GM12891 (cell line): ENCODE results near the gene ITGA2B.
"Not testable (repeated sequence)": the region's sequence is repeated elsewhere in the genome, so short reads cannot be mapped to it uniquely, and the experiment has no call there.

Experiments
- DNase-seq: peaks from one replicate; pipeline ENCODE4 v3.0.0; 2011; ENCODE audit warnings: low spot score; ENCODE audit not compliant: insufficient read length
- FAIRE-seq: peaks from 2 replicates; lab custom pipeline; 2011; peaks lifted over from hg19 to GRCh38; lab: Jason Lieb, UNC
- PAX5 ChIP-seq: IDR thresholded peaks from 2 replicates; pipeline ENCODE4 v1.6.1; 2011; ENCODE audit warnings: low read length, moderate library complexity, mild to moderate bottlenecking; ENCODE audit not compliant: insufficient read depth, severe bottlenecking
- POLR2A ChIP-seq: IDR thresholded peaks from 2 replicates; pipeline ENCODE4 v1.6.1; 2011; ENCODE audit warnings: low read depth, low read length, control low read depth
- POLR2AphosphoS5 ChIP-seq: IDR thresholded peaks from 2 replicates; pipeline ENCODE4 v1.6.1; 2011; ENCODE audit warnings: low read depth, low read length, control low read depth
- POU2F2 ChIP-seq: IDR thresholded peaks from 2 replicates; pipeline ENCODE4 v1.6.1; 2011; ENCODE audit warnings: low read depth, mild to moderate bottlenecking, control low read depth, low read length, moderate library complexity
- SPI1 ChIP-seq: IDR thresholded peaks from 2 replicates; pipeline ENCODE4 v1.6.1; 2011; ENCODE audit warnings: low read depth, low read length, control low read depth
- TAF1 ChIP-seq: IDR thresholded peaks from 2 replicates; pipeline ENCODE4 v1.6.1; 2011; ENCODE audit warnings: low read depth, low read length, control low read depth

ITGA2B gene

DNA sequence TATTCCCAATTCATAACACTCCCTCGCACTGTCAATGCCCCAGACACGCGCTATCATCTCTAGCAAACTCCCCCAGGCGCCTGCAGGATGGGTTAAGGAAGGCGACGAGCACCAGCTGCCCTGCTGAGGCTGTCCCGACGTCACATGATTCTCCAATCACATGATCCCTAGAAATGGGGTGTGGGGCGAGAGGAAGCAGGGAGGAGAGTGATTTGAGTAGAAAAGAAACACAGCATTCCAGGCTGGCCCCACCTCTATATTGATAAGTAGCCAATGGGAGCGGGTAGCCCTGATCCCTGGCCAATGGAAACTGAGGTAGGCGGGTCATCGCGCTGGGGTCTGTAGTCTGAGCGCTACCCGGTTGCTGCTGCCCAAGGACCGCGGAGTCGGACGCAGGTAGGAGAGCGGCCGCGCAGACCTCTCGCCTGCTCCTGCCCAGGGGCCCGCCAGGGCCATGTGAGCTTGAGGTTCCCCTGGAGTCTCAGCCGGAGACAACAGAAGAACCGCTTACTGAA lies 44.5 kb downstream of the ITGA2B start, which contains the start of gene GRN:
Gene GRN (plus strand): TSS at position 364 of the 515 bp plus-strand sequence. CDS start 3,863 bp downstream, outside the sequence.
- FAIRE-seq (peak; percentile 94), DNase-seq (peak; percentile 81)
- TF ChIP-seq POU2F2 (peak; percentile 33; the same call in 1 of the 2 replicates), POLR2AphosphoS5 (peak; percentile 81; the same call in 1 of the 2 replicates), SPI1 (peak; percentile 43), POLR2A (peak; percentile 91), PAX5 (no peak), TAF1 (peak; percentile 71)

DNA sequence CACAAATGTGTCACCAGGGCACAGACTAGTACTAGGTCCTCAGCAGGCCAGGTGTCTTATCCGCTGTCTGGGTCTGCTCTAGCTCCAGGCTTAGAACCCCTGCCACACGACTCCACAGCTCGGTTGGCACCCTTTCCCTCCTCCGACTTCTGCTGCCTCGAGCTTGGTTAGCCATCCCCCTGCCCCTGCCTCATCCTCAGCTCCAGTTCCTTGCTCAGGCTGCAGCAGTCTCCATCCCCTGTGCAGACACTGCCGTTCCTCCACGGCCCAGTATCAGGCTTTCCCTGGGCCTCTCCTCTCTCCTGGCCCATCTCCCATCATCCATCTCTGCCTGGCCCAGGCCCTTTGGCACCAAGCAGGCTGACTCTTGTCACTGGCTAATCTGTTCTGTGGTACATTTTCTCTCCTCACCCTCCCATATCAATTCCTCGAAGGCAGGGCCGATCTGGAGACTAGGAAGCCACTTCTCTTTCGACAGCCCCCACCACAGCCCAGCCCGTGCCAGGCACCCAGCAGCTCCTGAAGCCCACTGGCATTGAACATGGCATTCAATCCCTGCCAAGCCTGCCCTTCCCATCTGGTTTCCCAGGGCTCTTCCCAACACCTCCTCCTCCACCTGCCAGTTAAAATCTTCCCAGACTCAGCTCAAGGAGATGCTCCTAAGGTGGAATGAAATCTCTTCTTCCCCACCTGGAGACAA lies 45.8 kb downstream of the ITGA2B start:
- no peak for TF ChIP-seq SPI1
- TF ChIP-seq POU2F2, result no peak
- no peak for TF ChIP-seq TAF1
- no peak for TF ChIP-seq PAX5
- TF ChIP-seq POLR2A, result no peak
- TF ChIP-seq POLR2AphosphoS5, result no peak

DNA sequence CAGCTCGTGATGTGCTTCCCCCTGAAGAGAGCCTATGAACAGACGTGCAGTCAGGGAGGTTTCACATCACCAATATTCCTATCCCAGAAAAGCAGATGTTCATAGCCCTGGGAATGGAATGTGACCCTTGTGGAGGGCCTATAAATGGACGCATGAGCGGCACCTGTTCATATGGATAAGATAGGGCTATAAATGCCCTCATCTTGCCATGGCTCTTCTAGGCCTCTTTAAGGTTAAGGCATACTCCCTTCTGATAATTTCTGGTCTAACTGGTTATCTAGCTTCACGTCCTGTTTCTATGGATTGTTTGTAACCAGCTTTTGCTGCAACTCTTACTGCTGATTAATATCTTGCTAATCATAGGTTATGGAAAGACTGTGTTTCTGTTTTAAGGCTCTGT lies 48.9 kb downstream of the ITGA2B start:
- not testable (repeated sequence) for FAIRE-seq, DNase-seq

More for the DNA sequence above, 45.8 kb downstream of the ITGA2B start:
- DNase-seq (no peak), FAIRE-seq (no peak)

DNA sequence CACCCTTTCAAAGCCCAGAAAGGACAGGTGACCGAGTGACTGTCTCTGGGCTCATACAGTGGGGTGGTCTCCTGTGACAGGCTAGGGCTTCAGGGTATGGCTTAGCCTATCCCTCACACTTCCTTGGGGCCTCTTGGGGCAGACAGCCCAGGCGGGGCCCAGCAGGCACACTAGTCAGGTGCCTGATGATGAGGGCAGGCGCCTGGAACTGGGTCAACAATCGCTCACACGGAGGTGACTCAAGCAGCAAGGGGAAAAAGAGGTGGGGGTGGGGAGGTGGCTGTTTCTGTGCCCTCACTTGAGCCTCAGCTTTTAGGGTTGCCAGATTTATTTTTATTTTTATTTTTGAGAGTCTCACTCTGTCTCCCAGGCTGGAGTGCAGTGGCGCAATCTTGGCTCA lies 50.7 kb downstream of the ITGA2B start:
- FAIRE-seq (no peak), DNase-seq (no peak)
- no peak for TF ChIP-seq SPI1
- TF ChIP-seq PAX5, result no peak
- no peak for TF ChIP-seq POU2F2
- TF ChIP-seq POLR2A, result no peak
- no peak for TF ChIP-seq POLR2AphosphoS5
- no peak for TF ChIP-seq TAF1

DNA sequence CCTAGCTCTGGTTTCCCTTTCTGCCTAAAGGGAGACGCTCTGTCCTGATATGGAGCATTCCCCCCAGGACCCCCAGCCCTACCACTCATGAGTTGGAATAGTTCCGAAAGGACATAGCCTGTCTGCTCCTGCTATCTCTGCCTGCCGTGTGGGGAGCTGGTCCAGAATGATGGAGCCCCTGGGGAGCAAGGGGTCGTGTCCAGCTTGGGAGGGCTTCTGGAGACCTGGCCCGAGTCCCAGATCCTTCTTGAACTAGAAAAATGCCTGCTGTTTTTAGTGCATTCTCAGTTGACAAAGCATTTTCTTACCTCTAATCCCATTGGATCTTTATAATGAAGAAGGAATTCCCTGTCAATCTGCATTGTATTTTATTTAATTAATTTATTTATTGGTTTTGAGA lies 53.5 kb downstream of the ITGA2B start:
- DNase-seq (no peak), FAIRE-seq (no peak)
- TF ChIP-seq POLR2A, result no peak
- no peak for TF ChIP-seq POLR2AphosphoS5
- TF ChIP-seq POU2F2, result no peak
- no peak for TF ChIP-seq SPI1

DNA sequence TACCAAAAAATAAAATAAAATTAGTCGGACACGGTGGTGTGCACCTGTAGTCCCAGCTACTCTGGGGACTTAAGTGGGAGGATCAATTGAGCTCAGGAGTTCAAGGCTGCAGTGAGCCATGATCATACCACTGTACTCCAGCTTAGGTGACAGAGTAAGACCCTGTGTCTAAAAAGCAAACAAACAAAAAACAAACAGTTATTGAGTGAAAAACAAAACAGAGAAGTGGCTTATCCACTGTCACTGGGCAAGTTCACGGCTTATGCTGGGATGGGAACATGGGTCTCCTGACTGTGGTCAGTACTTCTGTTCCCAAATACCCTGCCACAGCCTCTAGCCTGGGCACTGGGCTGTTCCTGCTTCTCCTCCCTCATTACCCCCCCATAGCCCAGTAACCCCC lies 53.9 kb downstream of the ITGA2B start:
- DNase-seq (no peak), FAIRE-seq (peak; percentile 16)
- TF ChIP-seq PAX5 (no peak), SPI1 (no peak), POU2F2 (no peak), POLR2A (no peak), TAF1 (no peak), POLR2AphosphoS5 (no peak)

DNA sequence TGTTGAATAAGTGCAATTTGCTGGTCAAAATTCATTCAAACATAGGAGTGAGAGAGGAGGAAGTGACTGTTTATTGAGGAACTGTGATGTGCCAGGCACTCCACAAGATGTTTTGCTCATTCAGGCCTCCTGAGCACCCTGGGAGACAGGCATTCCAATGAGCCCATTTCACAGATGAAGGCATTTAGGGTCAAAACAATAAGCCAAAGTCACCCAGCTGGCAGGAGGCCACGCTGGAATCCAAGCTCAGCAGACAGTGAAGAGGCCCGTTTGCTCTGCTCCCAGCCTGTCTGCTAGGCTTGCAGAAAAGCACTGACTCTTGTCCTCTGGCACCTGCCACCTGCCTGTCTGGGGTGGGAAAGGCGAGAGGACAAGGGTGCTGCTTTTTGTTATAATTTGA lies 54.7 kb downstream of the ITGA2B start:
- FAIRE-seq (no peak), DNase-seq (no peak)
- TF ChIP-seq SPI1 (peak; percentile 50), TAF1 (no peak)

DNA sequence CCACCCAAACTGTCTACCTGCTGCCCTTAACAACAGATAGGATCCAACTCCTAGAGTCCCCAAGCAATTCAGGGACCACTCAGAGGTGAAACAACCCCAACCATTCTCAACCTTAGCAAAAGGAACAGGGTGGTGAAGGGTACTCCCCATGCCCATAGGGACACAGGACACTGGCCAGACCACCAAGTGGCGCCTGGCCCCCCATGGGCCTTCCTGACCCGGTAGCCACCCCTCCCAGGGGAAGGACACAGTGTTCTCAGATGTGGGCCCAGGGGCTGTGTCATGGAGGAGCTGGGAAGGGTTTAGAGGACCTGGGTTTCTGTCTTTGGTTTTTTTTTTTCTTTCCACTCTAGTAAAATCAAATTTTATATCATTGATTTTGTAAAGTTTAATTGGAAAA lies 55.1 kb downstream of the ITGA2B start:
- DNase-seq, result no peak
- FAIRE-seq, result no peak
- TF ChIP-seq PAX5 (no peak), POLR2A (no peak), TAF1 (no peak), POU2F2 (no peak), POLR2AphosphoS5 (no peak), SPI1 (no peak)

DNA sequence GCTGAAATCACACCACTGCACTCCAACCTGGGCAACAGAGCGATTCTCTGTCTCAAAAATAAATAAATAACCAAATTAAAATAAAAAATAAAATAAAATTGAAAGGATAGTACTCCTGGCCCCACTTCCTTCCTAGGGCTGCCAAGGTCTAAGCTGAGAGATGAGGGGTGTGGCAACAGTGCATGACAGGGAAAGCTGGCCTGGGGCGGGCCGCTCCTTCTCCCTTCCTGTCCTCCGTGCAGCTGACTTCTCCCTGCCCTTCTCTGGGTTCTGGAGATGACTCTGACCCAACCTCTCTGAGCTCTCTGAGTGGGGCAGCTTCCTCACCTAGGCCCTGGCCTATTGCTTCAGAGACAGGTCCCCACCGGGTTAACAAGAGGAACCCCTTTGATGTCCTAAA lies 56.1 kb downstream of the ITGA2B start:
- FAIRE-seq (no peak), DNase-seq (no peak)
- TF ChIP-seq TAF1, result no peak
- TF ChIP-seq POU2F2, result no peak
- no peak for TF ChIP-seq POLR2A
- no peak for TF ChIP-seq SPI1
- TF ChIP-seq PAX5, result no peak
- TF ChIP-seq POLR2AphosphoS5, result no peak

DNA sequence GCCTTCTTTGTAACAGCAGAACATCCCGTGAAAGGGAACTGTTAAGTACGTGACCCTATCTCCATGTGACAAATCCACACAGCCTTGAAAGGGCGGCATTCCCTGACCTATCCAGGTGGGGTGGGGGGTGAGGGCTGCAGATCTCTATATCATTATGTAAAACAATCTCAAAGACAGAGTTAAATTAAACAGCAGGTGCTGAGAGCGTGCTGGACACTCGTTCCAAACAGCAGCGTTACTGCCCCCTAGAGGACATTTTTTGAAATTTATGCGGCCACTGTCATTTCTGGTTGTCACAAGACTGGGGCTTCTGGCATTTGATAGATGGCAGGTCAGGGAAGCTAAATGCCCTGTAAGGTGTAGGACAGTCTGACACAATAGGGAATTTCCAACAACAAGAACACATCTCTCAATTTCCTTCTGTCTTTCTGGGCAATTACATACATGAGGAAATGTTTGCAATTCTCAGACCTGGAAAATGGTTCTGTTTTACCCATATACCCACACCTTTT lies 58.1 kb downstream of the ITGA2B start:
- DNase-seq, result no peak
- FAIRE-seq, result peak; percentile 91
- TF ChIP-seq POU2F2, result peak; percentile 70; the same call in 1 of the 2 replicates
- no peak for TF ChIP-seq POLR2AphosphoS5

DNA sequence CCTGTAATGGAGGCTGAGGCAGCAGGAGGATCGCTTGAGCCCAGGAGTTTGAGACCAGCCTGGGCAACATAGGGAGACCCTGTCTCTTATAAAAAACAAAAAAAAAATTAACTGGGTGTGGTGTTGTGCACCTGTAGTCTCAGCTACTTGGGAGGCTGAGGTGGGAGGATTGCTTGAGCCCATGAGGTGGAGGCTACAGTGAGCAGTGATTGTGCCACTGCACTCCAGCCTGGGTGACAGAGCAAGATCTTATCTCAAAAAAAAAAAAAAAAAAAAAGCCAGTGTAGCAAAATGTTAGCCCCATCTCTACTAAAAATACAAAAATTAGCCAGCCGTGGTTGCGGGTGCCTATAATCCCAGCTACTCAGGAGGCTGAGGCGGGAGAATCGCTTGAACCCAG lies 59.2 kb downstream of the ITGA2B start:
- not testable (repeated sequence) for FAIRE-seq, DNase-seq

DNA sequence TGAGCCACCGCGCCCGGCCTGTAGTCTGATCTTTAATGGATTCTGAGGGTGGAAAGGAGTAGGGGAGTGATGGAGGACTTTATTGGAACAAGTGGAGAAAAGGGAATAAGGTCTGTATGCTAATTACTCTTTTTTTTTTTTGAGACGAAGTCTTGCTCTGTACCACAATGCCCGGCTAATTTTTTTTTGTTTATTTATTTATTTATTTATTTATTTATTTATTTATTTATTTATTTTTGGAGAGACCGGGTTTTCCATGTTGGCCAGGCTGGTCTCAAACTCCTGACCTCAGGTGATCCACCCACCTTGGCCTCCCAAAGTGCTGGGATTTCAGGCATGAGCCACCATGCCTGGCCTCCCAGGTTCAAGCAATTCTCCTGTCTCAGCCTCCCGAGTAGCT lies 59.9 kb downstream of the ITGA2B start:
- not testable (repeated sequence) for DNase-seq, FAIRE-seq
